DND-41 (cell line): ENCODE results near the gene CCDC192.
A peak's percentile ranks its signal among the peaks of the same experiment; 100 is the strongest.

ENCODE experiments used
- ATAC-seq: fragments of 200-7000 bp; cut with Tn5 transposase; 3 replicates; pipeline ENCODE4 v1.9.1; 2021; ENCODE audit warnings: low read depth; ENCODE audit not compliant: insufficient read depth
- DNase-seq: peaks from one replicate; pipeline ENCODE4 v3.0.0-alpha.2; 2020
- H2AFZ ChIP-seq: 2 replicates; pipeline ENCODE4 v1.6.0; 2012; ENCODE audit warnings: low read depth, low read length
- H3K27ac ChIP-seq: 2 replicates; pipeline ENCODE4 v1.5.1; 2012; ENCODE audit warnings: low read length, inconsistent platforms
- H3K27me3 ChIP-seq: fragments of 200-600 bp; sonication (generic); 2 replicates; pipeline ENCODE4 v1.6.0; 2012; ENCODE audit warnings: low read length, mild to moderate bottlenecking, inconsistent platforms; ENCODE audit not compliant: insufficient read depth, poor library complexity
- H3K36me3 ChIP-seq: 2 replicates; pipeline ENCODE4 v1.5.1; 2012; ENCODE audit warnings: low read length, inconsistent platforms; ENCODE audit not compliant: insufficient read depth
- H3K4me1 ChIP-seq: 2 replicates; pipeline ENCODE4 v1.5.1; 2012; ENCODE audit warnings: mild to moderate bottlenecking, low read length; ENCODE audit not compliant: insufficient read depth
- H3K4me2 ChIP-seq: 2 replicates; pipeline ENCODE4 v1.6.0; 2012; ENCODE audit warnings: mild to moderate bottlenecking, moderate library complexity, low read length, inconsistent platforms; ENCODE audit not compliant: insufficient read depth
- H3K4me3 ChIP-seq, 2 experiments: fragments of 200-600 bp in 1 of 2; shearing (Covaris generic) in 1 of 2; 2 replicates each; pipeline ENCODE4 v1.5.1; 2012 to 2016; ENCODE audit warnings: inconsistent platforms in 2 of 2, low read length in 2 of 2, mild to moderate bottlenecking in 2 of 2, low read depth in 1 of 2, moderate library complexity in 1 of 2
- H3K79me2 ChIP-seq: 2 replicates; pipeline ENCODE4 v1.6.0; 2012; ENCODE audit warnings: low read length, inconsistent platforms; ENCODE audit not compliant: insufficient read depth
- H3K9ac ChIP-seq: 2 replicates; pipeline ENCODE4 v1.6.0; 2012; ENCODE audit warnings: low read depth, mild to moderate bottlenecking, inconsistent platforms, low read length, moderate library complexity
- H3K9me3 ChIP-seq: 2 replicates; pipeline ENCODE4 v1.5.1; 2012; ENCODE audit warnings: low read length, moderate library complexity, mild to moderate bottlenecking, inconsistent platforms; ENCODE audit not compliant: insufficient read depth, severe bottlenecking
- H4K20me1 ChIP-seq: 2 replicates; pipeline ENCODE4 v1.6.0; 2012; ENCODE audit warnings: low read length; ENCODE audit not compliant: insufficient read depth
- EZH2 ChIP-seq: IDR thresholded peaks from 3 replicates; pipeline ENCODE4 v1.6.1; 2012; ENCODE audit warnings: borderline replicate concordance, low read depth, mild to moderate bottlenecking, moderate library complexity, low read length, inconsistent platforms; ENCODE audit not compliant: severe bottlenecking
- TF ChIP-seq, protein P1 (sequence below): IDR thresholded peaks from 2 replicates; pipeline ENCODE4 v1.5.1; 2012; ENCODE audit warnings: borderline replicate concordance, low read length, moderate library complexity, mild to moderate bottlenecking; ENCODE audit not compliant: poor library complexity, severe bottlenecking; ENCODE audit errors: extremely low read depth

Gene CCDC192

DNA sequence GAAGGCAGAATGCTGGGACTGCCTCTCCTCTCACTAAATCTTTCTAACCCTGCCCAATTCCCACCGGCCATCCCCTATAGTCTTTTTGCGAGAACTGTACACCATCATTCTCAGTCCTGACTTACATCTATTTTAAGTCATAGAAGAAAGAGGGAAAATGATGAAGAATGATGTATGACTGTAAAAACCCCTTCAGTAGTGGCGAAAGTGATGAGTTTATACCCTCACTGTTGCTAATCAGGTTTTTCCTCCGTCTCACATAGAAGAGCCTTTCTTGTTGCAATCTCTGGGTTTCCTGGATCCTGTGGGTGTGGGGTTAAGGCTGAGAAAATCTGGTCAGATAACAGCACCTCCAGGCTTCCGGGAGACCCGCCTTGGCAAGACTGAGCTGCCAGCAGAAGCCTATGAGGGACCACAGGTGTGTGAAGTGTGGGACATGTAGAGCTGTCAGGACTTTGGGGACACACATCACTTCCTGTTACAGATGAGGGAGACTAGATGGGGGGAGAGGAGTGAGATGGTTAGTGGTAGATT, 233.3 kb downstream of the CCDC192 start:
- no peak for TF ChIP-seq EZH2
- TF ChIP-seq, protein P1, sequence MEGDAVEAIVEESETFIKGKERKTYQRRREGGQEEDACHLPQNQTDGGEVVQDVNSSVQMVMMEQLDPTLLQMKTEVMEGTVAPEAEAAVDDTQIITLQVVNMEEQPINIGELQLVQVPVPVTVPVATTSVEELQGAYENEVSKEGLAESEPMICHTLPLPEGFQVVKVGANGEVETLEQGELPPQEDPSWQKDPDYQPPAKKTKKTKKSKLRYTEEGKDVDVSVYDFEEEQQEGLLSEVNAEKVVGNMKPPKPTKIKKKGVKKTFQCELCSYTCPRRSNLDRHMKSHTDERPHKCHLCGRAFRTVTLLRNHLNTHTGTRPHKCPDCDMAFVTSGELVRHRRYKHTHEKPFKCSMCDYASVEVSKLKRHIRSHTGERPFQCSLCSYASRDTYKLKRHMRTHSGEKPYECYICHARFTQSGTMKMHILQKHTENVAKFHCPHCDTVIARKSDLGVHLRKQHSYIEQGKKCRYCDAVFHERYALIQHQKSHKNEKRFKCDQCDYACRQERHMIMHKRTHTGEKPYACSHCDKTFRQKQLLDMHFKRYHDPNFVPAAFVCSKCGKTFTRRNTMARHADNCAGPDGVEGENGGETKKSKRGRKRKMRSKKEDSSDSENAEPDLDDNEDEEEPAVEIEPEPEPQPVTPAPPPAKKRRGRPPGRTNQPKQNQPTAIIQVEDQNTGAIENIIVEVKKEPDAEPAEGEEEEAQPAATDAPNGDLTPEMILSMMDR: no peak
- H4K20me1 ChIP-seq: no peaks in the 10 kb centered on the region
- H3K4me1 ChIP-seq: no peaks in the 10 kb centered on the region
- no peak overlapping the region for H3K4me3 ChIP-seq
- H3K79me2 ChIP-seq: no peaks in the 10 kb centered on the region
- no peaks in the 10 kb centered on the region for H3K27me3 ChIP-seq
- H2AFZ ChIP-seq: no peak overlapping the region
- no peak overlapping the region for H3K27ac ChIP-seq
- H3K4me2 ChIP-seq: no peak overlapping the region
- DNase-seq (no peak), ATAC-seq (peak; percentile 29; the same call in 1 of the 3 replicates)
- H3K9ac ChIP-seq: no peak overlapping the region
- no peaks in the 10 kb centered on the region for H3K9me3 ChIP-seq
- no peaks in the 10 kb centered on the region for H3K36me3 ChIP-seq

DNA sequence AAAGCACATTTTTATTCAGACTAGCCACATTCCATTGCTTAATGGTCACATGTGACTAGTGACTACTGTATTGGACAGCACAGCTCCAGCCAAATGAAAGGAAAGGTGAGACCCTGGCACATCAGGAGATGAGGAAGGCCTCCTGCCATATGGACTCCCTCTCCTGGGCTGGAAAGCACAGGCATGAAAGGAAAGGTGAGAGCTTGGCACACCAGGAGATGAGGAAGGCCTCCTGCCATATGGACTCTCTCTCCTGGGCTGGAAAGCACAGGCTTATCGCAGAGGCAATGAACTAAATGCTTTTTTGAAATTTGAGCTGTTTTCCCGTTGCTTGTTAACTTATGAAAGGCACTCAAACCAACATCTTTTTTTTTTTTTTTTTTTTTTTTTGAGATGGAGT, 235.6 kb downstream of the CCDC192 start:
- ATAC-seq: no peak
- no peak overlapping the region for H3K4me3 ChIP-seq
- no peak overlapping the region for H3K9ac ChIP-seq
- no peaks in the 10 kb centered on the region for H4K20me1 ChIP-seq
- no peak for DNase-seq
- H3K27me3 ChIP-seq: no peaks in the 10 kb centered on the region
- no peak overlapping the region for H3K27ac ChIP-seq
- H3K36me3 ChIP-seq: no peaks in the 10 kb centered on the region
- no peaks in the 10 kb centered on the region for H3K9me3 ChIP-seq
- TF ChIP-seq, protein P1: no peak
- TF ChIP-seq EZH2: no peak
- H2AFZ ChIP-seq: no peak overlapping the region
- H3K4me2 ChIP-seq: no peak overlapping the region
- no peaks in the 10 kb centered on the region for H3K4me1 ChIP-seq
- no peaks in the 10 kb centered on the region for H3K79me2 ChIP-seq

DNA sequence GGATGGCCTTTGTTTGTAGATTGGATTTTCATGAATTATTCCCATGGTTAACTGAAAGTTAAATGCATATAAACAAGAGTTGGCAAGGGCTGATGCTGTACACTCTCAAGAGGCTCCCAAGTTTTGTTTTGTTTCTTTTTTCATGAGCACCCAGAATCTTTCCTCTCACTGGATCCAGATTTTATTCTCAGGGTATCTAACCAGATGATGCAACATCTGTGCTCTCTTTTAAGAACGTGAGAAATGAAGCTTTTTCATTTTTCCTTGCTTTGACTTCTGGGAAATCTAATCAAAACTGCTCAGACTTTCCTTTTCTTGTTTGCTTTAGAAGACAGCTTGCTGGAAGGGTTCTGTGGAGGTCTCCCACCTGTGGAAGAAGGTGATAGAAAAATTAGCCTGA, 237.7 kb downstream of the CCDC192 start:
- TF ChIP-seq, protein P1: no peak
- no peak for TF ChIP-seq EZH2
- H3K27ac ChIP-seq: no peak overlapping the region
- no peak overlapping the region for H3K4me2 ChIP-seq
- no peaks in the 10 kb centered on the region for H3K36me3 ChIP-seq
- no peaks in the 10 kb centered on the region for H3K79me2 ChIP-seq
- no peaks in the 10 kb centered on the region for H3K27me3 ChIP-seq
- H3K9ac ChIP-seq: no peak overlapping the region
- no peaks in the 10 kb centered on the region for H3K9me3 ChIP-seq
- no peak overlapping the region for H3K4me3 ChIP-seq
- H3K4me1 ChIP-seq: no peaks in the 10 kb centered on the region
- H4K20me1 ChIP-seq: no peaks in the 10 kb centered on the region
- no peak for ATAC-seq
- DNase-seq: no peak
- no peak overlapping the region for H2AFZ ChIP-seq

DNA sequence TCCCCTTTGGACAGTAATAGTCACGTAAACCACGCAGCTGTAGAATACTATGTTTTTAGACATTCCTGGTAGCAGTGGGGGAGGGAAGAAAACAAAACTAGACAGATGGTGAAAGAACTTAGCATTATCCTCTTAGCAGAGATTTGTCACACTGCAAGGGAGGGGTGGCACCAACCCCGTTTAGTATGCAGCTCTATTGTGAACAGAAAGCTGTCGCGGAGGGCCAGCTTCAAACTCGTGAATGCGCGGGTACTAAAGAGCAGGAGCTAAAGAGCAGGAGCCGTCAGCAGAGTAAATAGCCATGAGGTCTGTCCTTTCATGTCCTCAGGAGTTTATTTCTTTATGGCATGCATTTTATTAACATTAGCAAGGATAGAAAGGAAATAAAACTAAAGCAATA, 238.5 kb downstream of the CCDC192 start:
- TF ChIP-seq, protein P1: no peak
- no peak for TF ChIP-seq EZH2
- no peak for ATAC-seq
- H3K4me3 ChIP-seq: no peak overlapping the region
- H3K27ac ChIP-seq: no peak overlapping the region
- H3K27me3 ChIP-seq: no peaks in the 10 kb centered on the region
- H3K79me2 ChIP-seq: no peaks in the 10 kb centered on the region
- H3K9me3 ChIP-seq: no peaks in the 10 kb centered on the region
- H3K36me3 ChIP-seq: no peaks in the 10 kb centered on the region
- DNase-seq: no peak
- H4K20me1 ChIP-seq: no peaks in the 10 kb centered on the region
- H3K9ac ChIP-seq: no peak overlapping the region
- H3K4me1 ChIP-seq: no peaks in the 10 kb centered on the region
- H3K4me2 ChIP-seq: no peak overlapping the region
- no peak overlapping the region for H2AFZ ChIP-seq
